A549 treated with Hydrocortisone at 1 μM for 4 hours (cell line): ENCODE measurements around the gene RBM5. TPM values are rescaled to one million over a fixed set of nuclear protein-coding genes. Genes with fewer than 3 reads are reported as not detected.

ENCODE experiments used
- total RNA-seq: library from RNA; stranded (reverse); fragments of 200-300 nt; extraction: Qiagen RNA extraction; gene quantifications from 5 replicates; pipeline ENCODE4 v1.2.3, GENCODE V29; 2022

RBM5 gene
- total RNA-seq, result 30.5 to 38.4 TPM (median 34.6 TPM) in 5 replicates

GRCh38 chr3:50088725-50089608, at the start of gene RBM5:
RBM5 (plus strand) TSS chr3:50088919; CDS start chr3:50090435, 1,516 bp downstream.

GRCh38 chr3:50154840-50155490, 66.2 kb downstream of the RBM5 start, which contains the start of gene SEMA3F:
SEMA3F (plus strand) TSS chr3:50155324; CDS start chr3:50159623, 4,299 bp downstream.

Other genes starting within 250 kb of the RBM5 start
- 10.8 to 14.1 TPM (median 13.6 TPM) in 5 replicates for gene TRAIP, start 232.4 kb upstream of the RBM5 start, total RNA-seq
- 0.18 to 0.35 TPM (median 0.24 TPM) in 5 replicates for gene CAMKV, start 219.0 kb upstream of the RBM5 start, total RNA-seq
- 6.2 to 7.5 TPM (median 7.5 TPM) in 5 replicates for gene MST1R, start 185.0 kb upstream of the RBM5 start, total RNA-seq
- gene MON1A, start 159.1 kb upstream of the RBM5 start, total RNA-seq, result 6.3 to 9.9 TPM (median 8.1 TPM) in 5 replicates
- 24.6 to 30.5 TPM (median 26.8 TPM) in 5 replicates for gene RBM6, start 148.8 kb upstream of the RBM5 start, total RNA-seq
- gene SEMA3F, start 66.4 kb downstream of the RBM5 start, total RNA-seq, result 12.7 to 20.4 TPM (median 16.9 TPM) in 5 replicates
- gene GNAT1, start 102.7 kb downstream of the RBM5 start, total RNA-seq, result 0.21 TPM in 1 of 5 replicates, not detected in the others
- gene SLC38A3, start 116.4 kb downstream of the RBM5 start, total RNA-seq, result 0.10 to 0.12 TPM (median 0.12 TPM) in 3 of 5 replicates, not detected in the others
- 40.7 to 48.2 TPM (median 44.0 TPM) in 5 replicates for gene GNAI2, start 147.3 kb downstream of the RBM5 start, total RNA-seq
- 6.0 to 9.4 TPM (median 6.2 TPM) in 5 replicates for gene SEMA3B, start 180.2 kb downstream of the RBM5 start, total RNA-seq
- gene LSMEM2, start 190.2 kb downstream of the RBM5 start, total RNA-seq, result 0.07 to 0.10 TPM in 2 of 5 replicates, not detected in the others
- gene IFRD2, start 203.5 kb downstream of the RBM5 start, total RNA-seq, result 74.0 to 96.1 TPM (median 89.5 TPM) in 5 replicates
- gene HYAL3, start 210.5 kb downstream of the RBM5 start, total RNA-seq, result 7.6 to 9.9 TPM (median 8.9 TPM) in 5 replicates
- 4.4 to 7.6 TPM (median 6.9 TPM) in 5 replicates for gene NAA80, start 210.5 kb downstream of the RBM5 start, total RNA-seq
- 0.30 to 0.69 TPM (median 0.47 TPM) in 5 replicates for gene HYAL1, start 214.7 kb downstream of the RBM5 start, total RNA-seq
- gene HYAL2, start 233.8 kb downstream of the RBM5 start, total RNA-seq, result 25.0 to 32.7 TPM (median 30.7 TPM) in 5 replicates
- gene TUSC2, start 239.3 kb downstream of the RBM5 start, total RNA-seq, result 23.4 to 39.4 TPM (median 37.3 TPM) in 5 replicates